Measurements from ENCODE around the gene C10orf71. TPM values are rescaled to one million over a fixed set of nuclear protein-coding genes. Genes with fewer than 3 reads are reported as not detected.

C10orf71 gene
- total RNA-seq, 2 donors from 2014 or later: 0.82 TPM; not detected in 1

GRCh38 chr10:49347827-49348226 is 48.9 kb downstream of the C10orf71 start:
- no peak overlapping the region for H3K27ac ChIP-seq
- intact Hi-C loops (cut with DNase I): no loop called here
- H3K4me1 ChIP-seq (replicated peaks): no peaks in the 10 kb centered on the region
- no peak for TF ChIP-seq POLR2A (IDR thresholded peaks at IDR 0.05)
- TF ChIP-seq CTCF (IDR thresholded peaks at IDR 0.05): no peak
- no peak for TF ChIP-seq POLR2AphosphoS5 (IDR thresholded peaks at IDR 0.05)
- no peak for DNase-seq (ENCODE audit: low spot score)
- no peak overlapping the region for H3K4me3 ChIP-seq
- no peaks in the 10 kb centered on the region for H3K36me3 ChIP-seq
- WGBS: 87% methylated on average over 3 of the region's 3 CpGs
- H3K27me3 ChIP-seq (replicated peaks; ENCODE audit: insufficient read depth): no peaks in the 10 kb centered on the region
- no peaks in the 10 kb centered on the region for H3K9me3 ChIP-seq

- DNase-seq (ENCODE audit: low spot score): no peak
Measured at GRCh38 chr10:49348593-49348992, 49.6 kb downstream of the C10orf71 start.

GRCh38 chr10:49349390-49349789 is 50.4 kb downstream of the C10orf71 start:
- no peaks in the 10 kb centered on the region for H3K27me3 ChIP-seq (replicated peaks; ENCODE audit: insufficient read depth)

More at GRCh38 chr10:49348593-49348992, 49.6 kb downstream of the C10orf71 start:
- no peak for TF ChIP-seq CTCF (IDR thresholded peaks at IDR 0.05)
- TF ChIP-seq POLR2AphosphoS5 (IDR thresholded peaks at IDR 0.05): no peak
- no peak for TF ChIP-seq POLR2A (IDR thresholded peaks at IDR 0.05)
- Histone ChIP-seq H3K4me1 (replicated peaks) (no peaks in the 10 kb centered on the region), H3K27me3 (replicated peaks; ENCODE audit: insufficient read depth) (no peaks in the 10 kb centered on the region), H3K9me3 (no peaks in the 10 kb centered on the region), H3K4me3 (no peak overlapping the region), H3K36me3 (no peaks in the 10 kb centered on the region), H3K27ac (no peak overlapping the region)
- WGBS: 49% methylated on average over 2 of the region's 2 CpGs
- intact Hi-C loops (cut with DNase I): no loop called here

GRCh38 chr10:49350138-49350537 is 51.2 kb downstream of the C10orf71 start:
- Histone ChIP-seq H3K4me1 (replicated peaks) (no peaks in the 10 kb centered on the region), H3K27ac (no peak overlapping the region), H3K9me3 (no peaks in the 10 kb centered on the region), H3K27me3 (replicated peaks; ENCODE audit: insufficient read depth) (no peaks in the 10 kb centered on the region), H3K4me3 (no peak overlapping the region), H3K36me3 (no peaks in the 10 kb centered on the region)
- intact Hi-C loops (cut with DNase I): no loop called here
- TF ChIP-seq POLR2AphosphoS5 (IDR thresholded peaks at IDR 0.05) (no peak), CTCF (IDR thresholded peaks at IDR 0.05) (no peak), POLR2A (IDR thresholded peaks at IDR 0.05) (no peak)
- DNase-seq (ENCODE audit: low spot score): no peak

More at GRCh38 chr10:49349390-49349789, 50.4 kb downstream of the C10orf71 start:
- Histone ChIP-seq H3K36me3 (no peaks in the 10 kb centered on the region), H3K27ac (no peak overlapping the region), H3K4me3 (no peak overlapping the region), H3K4me1 (replicated peaks) (no peaks in the 10 kb centered on the region), H3K9me3 (no peaks in the 10 kb centered on the region)
- DNase-seq (ENCODE audit: low spot score): no peak
- intact Hi-C loops (cut with DNase I): no loop called here
- no peak for TF ChIP-seq POLR2A (IDR thresholded peaks at IDR 0.05)
- TF ChIP-seq CTCF (IDR thresholded peaks at IDR 0.05): no peak
- TF ChIP-seq POLR2AphosphoS5 (IDR thresholded peaks at IDR 0.05): no peak
- 90% methylated on average over 4 of the region's 4 CpGs for WGBS

- WGBS: 59% methylated on average over 4 of the region's 4 CpGs
- Histone ChIP-seq H3K4me1 (replicated peaks) (no peaks in the 10 kb centered on the region), H3K27me3 (replicated peaks; ENCODE audit: insufficient read depth) (no peaks in the 10 kb centered on the region), H3K36me3 (no peaks in the 10 kb centered on the region), H3K27ac (no peak overlapping the region), H3K9me3 (no peaks in the 10 kb centered on the region), H3K4me3 (no peak overlapping the region)
- TF ChIP-seq POLR2AphosphoS5 (IDR thresholded peaks at IDR 0.05): no peak
- no peak for TF ChIP-seq CTCF (IDR thresholded peaks at IDR 0.05)
- no peak for TF ChIP-seq POLR2A (IDR thresholded peaks at IDR 0.05)
- no peak for DNase-seq (ENCODE audit: low spot score)
- intact Hi-C loops (cut with DNase I): no loop called here
Measured at GRCh38 chr10:49350846-49351532, 52.0 kb downstream of the C10orf71 start.
